Measurements from ENCODE around the gene NUP210L.

DNA sequence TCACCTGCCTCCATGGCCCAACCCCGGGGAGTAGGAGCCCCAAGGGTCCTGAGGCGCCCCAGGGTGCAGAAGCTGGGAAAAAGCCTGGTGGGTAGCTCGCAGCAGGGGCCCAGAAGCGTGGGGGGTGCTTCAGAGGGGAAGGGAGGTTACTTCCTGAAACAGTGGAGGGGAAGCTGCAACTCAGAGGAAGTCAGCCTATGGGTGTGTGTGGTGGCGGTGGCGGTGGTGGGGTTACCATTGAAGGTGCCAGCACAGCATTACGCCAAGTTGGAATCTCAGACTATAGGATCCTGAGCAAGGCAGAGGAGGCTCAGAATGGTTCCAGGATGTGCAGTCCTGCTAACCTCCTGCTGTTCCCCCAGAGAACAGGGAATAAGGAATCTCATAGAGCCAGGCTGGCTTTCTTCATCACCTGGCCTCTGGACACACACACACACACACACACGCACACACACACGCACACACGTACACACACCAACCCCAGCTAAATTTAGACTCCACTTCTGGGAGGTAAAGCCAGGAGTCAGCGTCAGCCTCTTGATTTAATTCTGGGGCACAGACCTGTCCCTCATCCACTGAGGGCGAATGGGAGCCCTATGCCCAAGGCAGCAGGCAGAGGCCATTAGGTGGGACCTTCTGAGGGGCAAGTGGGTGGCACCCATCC lies 209.6 kb downstream of the NUP210L start:
- TF ChIP-seq SREBF2 (IDR thresholded peaks at IDR 0.05) (no peak), JUN (IDR thresholded peaks at IDR 0.05) (no peak), CBX2 (IDR thresholded peaks at IDR 0.05; ENCODE audit: borderline replicate concordance, low read depth) (no peak), RAD21 (conservative IDR thresholded peaks at IDR 0.05 in 1 of 2, IDR thresholded peaks at IDR 0.05 in 1 of 2) (no peak), MAZ (IDR thresholded peaks at IDR 0.05; ENCODE audit: borderline replicate concordance, low read depth, low read length) (no peak), TP53 (CRISPR knock-in tag; IDR thresholded peaks at IDR 0.05) (no peak), HOXA7 (CRISPR knock-in tag; IDR thresholded peaks at IDR 0.05) (no peak)
- TF ChIP-seq, protein P1, sequence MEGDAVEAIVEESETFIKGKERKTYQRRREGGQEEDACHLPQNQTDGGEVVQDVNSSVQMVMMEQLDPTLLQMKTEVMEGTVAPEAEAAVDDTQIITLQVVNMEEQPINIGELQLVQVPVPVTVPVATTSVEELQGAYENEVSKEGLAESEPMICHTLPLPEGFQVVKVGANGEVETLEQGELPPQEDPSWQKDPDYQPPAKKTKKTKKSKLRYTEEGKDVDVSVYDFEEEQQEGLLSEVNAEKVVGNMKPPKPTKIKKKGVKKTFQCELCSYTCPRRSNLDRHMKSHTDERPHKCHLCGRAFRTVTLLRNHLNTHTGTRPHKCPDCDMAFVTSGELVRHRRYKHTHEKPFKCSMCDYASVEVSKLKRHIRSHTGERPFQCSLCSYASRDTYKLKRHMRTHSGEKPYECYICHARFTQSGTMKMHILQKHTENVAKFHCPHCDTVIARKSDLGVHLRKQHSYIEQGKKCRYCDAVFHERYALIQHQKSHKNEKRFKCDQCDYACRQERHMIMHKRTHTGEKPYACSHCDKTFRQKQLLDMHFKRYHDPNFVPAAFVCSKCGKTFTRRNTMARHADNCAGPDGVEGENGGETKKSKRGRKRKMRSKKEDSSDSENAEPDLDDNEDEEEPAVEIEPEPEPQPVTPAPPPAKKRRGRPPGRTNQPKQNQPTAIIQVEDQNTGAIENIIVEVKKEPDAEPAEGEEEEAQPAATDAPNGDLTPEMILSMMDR (IDR thresholded peaks at IDR 0.05): no peak
